Calu3 (cell line): ENCODE data around the gene ETFDH. TPM values are rescaled to one million over a fixed set of nuclear protein-coding genes. Genes with fewer than 3 reads are reported as not detected.
"Not testable (repeated sequence)": the region's sequence is repeated elsewhere in the genome, so short reads cannot be mapped to it uniquely, and the experiment has no call there.

ENCODE experiments used
- BruUV-seq: library from RNA; stranded (reverse); fragments of 400-500 nt; replicated peaks from 2 replicates; lab custom pipeline; 2021; lab: Mats Ljungman, UMichigan
- CTCF ChIA-PET: fragments of 300-600 bp; sonication (Branson Sonifier 250); formaldehyde crosslinking; loops from one replicate; lab custom pipeline; 2022; ENCODE audit warnings: antibody characterized with exemption; lab: Charles Lee
- DNase-seq: peaks from one replicate; pipeline ENCODE4 v3.0.0; 2022
- H3K27ac Mint-ChIP-seq: one replicate; pipeline ENCODE4 v1.8.0; 2022; ENCODE audit warnings: mixed read lengths; ENCODE audit not compliant: unreplicated experiment
- H3K27me3 Mint-ChIP-seq: one replicate; pipeline ENCODE4 v1.8.0; 2022; ENCODE audit warnings: mixed read lengths; ENCODE audit not compliant: unreplicated experiment
- H3K36me3 Mint-ChIP-seq: one replicate; pipeline ENCODE4 v1.8.0; 2022; ENCODE audit warnings: mild to moderate bottlenecking, moderate library complexity, mixed read lengths; ENCODE audit not compliant: insufficient read depth, unreplicated experiment
- H3K4me1 Mint-ChIP-seq: one replicate; pipeline ENCODE4 v1.8.0; 2022; ENCODE audit warnings: mild to moderate bottlenecking, low read depth, mixed read lengths; ENCODE audit not compliant: unreplicated experiment
- H3K4me3 Mint-ChIP-seq: one replicate; pipeline ENCODE4 v1.8.0; 2022; ENCODE audit warnings: mild to moderate bottlenecking, low read depth, moderate library complexity, mixed read lengths; ENCODE audit not compliant: unreplicated experiment
- H3K9me3 Mint-ChIP-seq: one replicate; pipeline ENCODE4 v1.8.0; 2022; ENCODE audit warnings: low read depth, mixed read lengths; ENCODE audit not compliant: unreplicated experiment
- intact Hi-C: fragments of 100-400 bp; cut with micrococcal nuclease; formaldehyde crosslinking; loops from one replicate; pipeline ENCODE4 v1.10.0; 2022; ENCODE audit not compliant: unreplicated experiment
- total RNA-seq: library from RNA; stranded (reverse); gene quantifications from 2 replicates; pipeline ENCODE4 v1.2.3, GENCODE V29; 2022
- TF ChIP-seq, protein P1 (sequence below): fragments of 200-600 bp; IDR thresholded peaks from one replicate; pipeline ENCODE4 v1.8.0; 2022; ENCODE audit warnings: antibody characterized with exemption; ENCODE audit not compliant: unreplicated experiment

Gene ETFDH
- total RNA-seq, 1 experiment from 2014 or later: 13.8 TPM

DNA sequence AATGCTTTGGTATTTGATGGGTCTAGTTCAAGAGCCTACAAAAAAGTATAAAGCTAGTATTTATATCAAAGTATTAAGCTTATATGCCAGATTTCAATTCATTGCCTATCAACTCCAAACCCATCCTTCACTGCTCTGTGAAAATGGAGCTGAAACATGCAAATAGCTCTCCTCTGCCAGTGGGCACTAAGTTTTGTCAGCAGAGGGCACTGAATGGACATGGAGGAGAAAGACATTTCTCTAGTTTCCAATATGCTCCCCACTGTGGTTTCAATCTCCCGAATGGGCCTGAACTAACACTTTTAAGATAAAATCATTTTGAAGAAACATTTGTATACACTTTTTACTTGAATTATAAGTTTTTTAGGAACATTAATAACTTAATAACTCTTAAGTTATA is 38.7 kb downstream of the ETFDH start:
- CTCF ChIA-PET: interaction anchor here (0.9 kb wide), 1 partner anchor 492 kb away, joined by 4 read pairs; no protein-coding TSS in a partner anchor
- Mint-ChIP-seq H3K36me3 (peaks cover 27% of the 10 kb centered on the region), H3K4me1 (no peaks in the 10 kb centered on the region)

DNA sequence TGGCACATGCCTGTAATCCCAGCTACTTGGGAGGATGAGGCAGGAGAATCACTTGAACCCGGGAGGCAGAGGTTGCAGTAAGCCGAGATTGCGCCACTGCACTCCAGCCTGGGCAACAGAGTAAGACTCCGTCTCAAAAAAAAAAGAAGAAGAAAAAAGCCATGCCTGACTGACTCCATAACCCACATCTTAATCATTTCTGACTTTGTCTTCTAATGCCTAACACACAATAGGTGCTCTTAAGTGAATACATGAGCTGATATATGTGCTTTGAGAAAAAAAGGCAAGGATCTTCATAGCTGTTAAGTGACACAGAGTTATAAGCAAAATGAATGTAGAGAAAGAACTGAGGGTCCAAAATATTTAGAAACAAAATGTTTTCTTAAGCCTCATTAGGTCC is 40.5 kb downstream of the ETFDH start:
- peaks cover 33% of the 10 kb centered on the region for H3K36me3 Mint-ChIP-seq

More for the DNA sequence above, 38.7 kb downstream of the ETFDH start:
- no peaks in the 10 kb centered on the region for H3K27me3 Mint-ChIP-seq
- intact Hi-C loops: no loop called here
- TF ChIP-seq, protein P1, sequence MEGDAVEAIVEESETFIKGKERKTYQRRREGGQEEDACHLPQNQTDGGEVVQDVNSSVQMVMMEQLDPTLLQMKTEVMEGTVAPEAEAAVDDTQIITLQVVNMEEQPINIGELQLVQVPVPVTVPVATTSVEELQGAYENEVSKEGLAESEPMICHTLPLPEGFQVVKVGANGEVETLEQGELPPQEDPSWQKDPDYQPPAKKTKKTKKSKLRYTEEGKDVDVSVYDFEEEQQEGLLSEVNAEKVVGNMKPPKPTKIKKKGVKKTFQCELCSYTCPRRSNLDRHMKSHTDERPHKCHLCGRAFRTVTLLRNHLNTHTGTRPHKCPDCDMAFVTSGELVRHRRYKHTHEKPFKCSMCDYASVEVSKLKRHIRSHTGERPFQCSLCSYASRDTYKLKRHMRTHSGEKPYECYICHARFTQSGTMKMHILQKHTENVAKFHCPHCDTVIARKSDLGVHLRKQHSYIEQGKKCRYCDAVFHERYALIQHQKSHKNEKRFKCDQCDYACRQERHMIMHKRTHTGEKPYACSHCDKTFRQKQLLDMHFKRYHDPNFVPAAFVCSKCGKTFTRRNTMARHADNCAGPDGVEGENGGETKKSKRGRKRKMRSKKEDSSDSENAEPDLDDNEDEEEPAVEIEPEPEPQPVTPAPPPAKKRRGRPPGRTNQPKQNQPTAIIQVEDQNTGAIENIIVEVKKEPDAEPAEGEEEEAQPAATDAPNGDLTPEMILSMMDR: no peak
- DNase-seq: no peak
- no TSS peak for BruUV-seq
- H3K4me3 Mint-ChIP-seq: no peak overlapping the region
- no peaks in the 10 kb centered on the region for H3K9me3 Mint-ChIP-seq
- no peak overlapping the region for H3K27ac Mint-ChIP-seq

DNA sequence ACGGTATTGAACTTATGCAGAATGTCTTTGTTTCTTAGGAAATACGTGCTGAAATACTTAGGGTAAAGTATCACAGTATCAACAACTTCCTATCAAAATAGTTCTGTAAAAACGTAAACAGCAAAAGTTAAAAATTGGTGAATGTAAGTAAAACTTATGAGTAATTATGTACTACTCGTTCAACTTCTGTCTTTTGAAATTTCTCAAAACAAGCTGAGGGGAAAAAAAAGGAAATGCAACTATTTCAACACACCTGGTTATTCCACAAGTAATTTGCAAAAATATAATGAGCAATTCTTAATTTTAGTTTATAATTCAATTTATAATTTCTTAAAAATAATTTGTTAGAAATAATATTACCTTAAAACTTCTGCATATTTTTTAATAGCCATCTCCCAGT is 42.8 kb downstream of the ETFDH start:
- H3K9me3 Mint-ChIP-seq: no peaks in the 10 kb centered on the region
- no peaks in the 10 kb centered on the region for H3K27me3 Mint-ChIP-seq
- no peaks in the 10 kb centered on the region for H3K4me1 Mint-ChIP-seq
- H3K36me3 Mint-ChIP-seq: peaks cover 38% of the 10 kb centered on the region
- no TSS peak for BruUV-seq
- no peak for DNase-seq
- TF ChIP-seq, protein P1: no peak
- intact Hi-C loops: no loop called here
- H3K4me3 Mint-ChIP-seq: no peak overlapping the region
- no peak overlapping the region for H3K27ac Mint-ChIP-seq
- CTCF ChIA-PET: no interaction called here

More for the DNA sequence above, 40.5 kb downstream of the ETFDH start:
- DNase-seq, H3K27ac Mint-ChIP-seq, H3K27me3 Mint-ChIP-seq, intact Hi-C loops, H3K4me3 Mint-ChIP-seq, CTCF ChIA-PET, H3K4me1 Mint-ChIP-seq, H3K9me3 Mint-ChIP-seq, BruUV-seq: not testable (repeated sequence)

DNA sequence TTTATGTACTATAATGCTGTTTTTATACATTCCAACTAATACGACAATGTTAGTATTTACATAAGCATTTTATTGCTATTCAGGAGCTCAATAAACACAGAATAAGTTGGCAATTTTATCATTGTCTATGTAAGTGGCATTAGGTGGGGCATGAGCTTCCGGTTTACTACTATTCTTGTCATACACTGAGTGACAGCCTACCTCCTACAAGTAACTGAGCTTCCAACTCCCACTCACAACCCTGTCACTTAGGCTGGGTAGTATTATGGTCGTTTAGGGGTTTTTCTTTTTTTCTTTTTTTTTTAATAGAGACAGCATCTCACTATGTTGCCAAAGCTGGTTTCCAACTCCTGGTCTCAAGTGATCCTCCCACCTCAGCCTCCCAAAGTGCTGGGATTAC is 43.7 kb downstream of the ETFDH start:
- CTCF ChIA-PET: no interaction called here
- no peak overlapping the region for H3K4me3 Mint-ChIP-seq
- intact Hi-C loops: no loop called here
- BruUV-seq: no TSS peak
- TF ChIP-seq, protein P1: no peak
- H3K4me1 Mint-ChIP-seq: no peaks in the 10 kb centered on the region
- DNase-seq: no peak
- H3K36me3 Mint-ChIP-seq: peaks cover 36% of the 10 kb centered on the region
- H3K9me3 Mint-ChIP-seq: no peaks in the 10 kb centered on the region
- H3K27me3 Mint-ChIP-seq: no peaks in the 10 kb centered on the region
- H3K27ac Mint-ChIP-seq: no peak overlapping the region

DNA sequence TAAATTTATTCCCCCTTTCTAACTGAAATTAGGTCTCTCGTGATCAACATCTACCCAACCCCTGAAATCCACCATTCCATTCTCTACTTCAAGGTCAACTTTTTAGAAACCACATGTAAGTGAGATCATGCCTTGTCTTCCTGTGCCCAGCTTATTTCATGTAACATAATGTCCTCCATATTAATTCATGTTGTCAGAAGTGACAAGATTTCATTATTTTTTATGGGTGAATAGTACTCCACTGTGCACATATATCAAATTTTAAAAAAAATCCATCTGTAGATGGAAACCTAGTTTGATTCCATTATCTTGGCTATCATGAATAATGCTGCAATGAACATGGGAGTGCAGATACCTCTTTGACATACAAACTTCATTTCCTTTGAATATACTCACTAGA is 49.6 kb downstream of the ETFDH start:
- no peak for DNase-seq
- intact Hi-C loops: loop anchor here (10.0 kb wide), 1 partner anchor 733 kb away; no protein-coding TSS in a partner anchor
- no peaks in the 10 kb centered on the region for H3K27me3 Mint-ChIP-seq
- H3K4me1 Mint-ChIP-seq: peaks cover 9% of the 10 kb centered on the region
- no TSS peak for BruUV-seq
- H3K9me3 Mint-ChIP-seq: no peaks in the 10 kb centered on the region
- peak overlapping the region; percentile 33 for H3K27ac Mint-ChIP-seq
- TF ChIP-seq, protein P1: no peak
- H3K4me3 Mint-ChIP-seq: peak overlapping the region; percentile 94
- peaks cover 30% of the 10 kb centered on the region for H3K36me3 Mint-ChIP-seq
- CTCF ChIA-PET: no interaction called here
